Stimulated activated CD8-positive, alpha-beta memory T cell treated with anti-CD3 and anti-CD28 coated beads, Interleukin-15, amount 100 ng/mL, for 24 hours (primary cell): ENCODE measurements around the gene RANBP17.

ENCODE experiments used
- DNase-seq: peaks from one replicate; pipeline ENCODE4 v3.0.0-alpha.2; 2020; ENCODE audit warnings: low read depth

Gene RANBP17

GRCh38 chr5:171249460-171249859, 387.6 kb downstream of the RANBP17 start:
- DNase-seq: no peak

GRCh38 chr5:171250738-171251137, 388.9 kb downstream of the RANBP17 start:
- DNase-seq: no peak

GRCh38 chr5:171251519-171251918, 389.7 kb downstream of the RANBP17 start:
- DNase-seq: no peak

- no peak for DNase-seq
Measured at GRCh38 chr5:171252674-171253073, 390.9 kb downstream of the RANBP17 start.

- no peak for DNase-seq
Measured at GRCh38 chr5:171258737-171259415, 397.1 kb downstream of the RANBP17 start.

- DNase-seq: no peak
Measured at GRCh38 chr5:171261361-171261760, 399.5 kb downstream of the RANBP17 start.

GRCh38 chr5:171261904-171262303, 400.1 kb downstream of the RANBP17 start:
- DNase-seq: no peak

- DNase-seq: no peak
Measured at GRCh38 chr5:171263181-171263580, 401.4 kb downstream of the RANBP17 start.

GRCh38 chr5:171264843-171265242, 403.0 kb downstream of the RANBP17 start:
- no peak for DNase-seq

- no peak for DNase-seq
Measured at GRCh38 chr5:171268700-171269620, 407.1 kb downstream of the RANBP17 start.

- DNase-seq: no peak
Measured at GRCh38 chr5:171269717-171270116, 407.9 kb downstream of the RANBP17 start.

GRCh38 chr5:171270136-171270535, 408.3 kb downstream of the RANBP17 start:
- no peak for DNase-seq

- DNase-seq: no peak
Measured at GRCh38 chr5:171271798-171272197, 410.0 kb downstream of the RANBP17 start.

GRCh38 chr5:171272996-171273970, 411.5 kb downstream of the RANBP17 start:
- no peak for DNase-seq

GRCh38 chr5:171275841-171276544, 414.2 kb downstream of the RANBP17 start:
- no peak for DNase-seq

- no peak for DNase-seq
Measured at GRCh38 chr5:171283753-171284152, 421.9 kb downstream of the RANBP17 start.

GRCh38 chr5:171285465-171285864, 423.6 kb downstream of the RANBP17 start:
- no peak for DNase-seq

GRCh38 chr5:171288066-171288465, 426.2 kb downstream of the RANBP17 start:
- no peak for DNase-seq

- DNase-seq: no peak
Measured at GRCh38 chr5:171291371-171291770, 429.6 kb downstream of the RANBP17 start.

- no peak for DNase-seq
Measured at GRCh38 chr5:171295299-171295698, 433.5 kb downstream of the RANBP17 start.

- DNase-seq: no peak
Measured at GRCh38 chr5:171295801-171296200, 434.0 kb downstream of the RANBP17 start.
